ENCODE results near the gene ANGPTL2.

ANGPTL2 gene

GRCh38 chr9:127093319-127094020, 29.0 kb downstream of the ANGPTL2 start:
- no peak for DNase-seq (ENCODE audit: low read depth)

GRCh38 chr9:127092041-127092608, 30.3 kb downstream of the ANGPTL2 start:
- no peak for DNase-seq (ENCODE audit: low read depth)

- no peak for DNase-seq (ENCODE audit: low read depth)
These were observed 30.9 kb downstream of the ANGPTL2 start for GRCh38 chr9:127091526-127091925.

GRCh38 chr9:127090341-127090985, 32.0 kb downstream of the ANGPTL2 start:
- no peak for DNase-seq (ENCODE audit: low read depth)

GRCh38 chr9:127089631-127090081, 32.8 kb downstream of the ANGPTL2 start:
- DNase-seq (ENCODE audit: low read depth): no peak

- no peak for DNase-seq (ENCODE audit: low read depth)
These were observed 33.5 kb downstream of the ANGPTL2 start for GRCh38 chr9:127088724-127089615.

GRCh38 chr9:127087836-127088235, 34.6 kb downstream of the ANGPTL2 start:
- no peak for DNase-seq (ENCODE audit: low read depth)

GRCh38 chr9:127087411-127087810, 35.0 kb downstream of the ANGPTL2 start:
- no peak for DNase-seq (ENCODE audit: low read depth)

- DNase-seq (ENCODE audit: low read depth): no peak
These were observed 35.7 kb downstream of the ANGPTL2 start for GRCh38 chr9:127086771-127087170.

GRCh38 chr9:127085186-127085585, 37.2 kb downstream of the ANGPTL2 start:
- DNase-seq (ENCODE audit: low read depth): no peak

GRCh38 chr9:127084076-127085039, 38.1 kb downstream of the ANGPTL2 start:
- no peak for DNase-seq (ENCODE audit: low read depth)

- DNase-seq (ENCODE audit: low read depth): peak; percentile 27
These were observed 39.1 kb downstream of the ANGPTL2 start for GRCh38 chr9:127083138-127083980.

GRCh38 chr9:127081250-127082185, 40.9 kb downstream of the ANGPTL2 start:
- no peak for DNase-seq (ENCODE audit: low read depth)

GRCh38 chr9:127079446-127080140, 42.8 kb downstream of the ANGPTL2 start:
- no peak for DNase-seq (ENCODE audit: low read depth)

GRCh38 chr9:127078988-127079387, 43.4 kb downstream of the ANGPTL2 start:
- DNase-seq (ENCODE audit: low read depth): no peak

GRCh38 chr9:127078336-127078735, 44.1 kb downstream of the ANGPTL2 start:
- DNase-seq (ENCODE audit: low read depth): no peak

GRCh38 chr9:127077644-127077946, 44.8 kb downstream of the ANGPTL2 start:
- DNase-seq (ENCODE audit: low read depth): no peak

GRCh38 chr9:127076860-127077643, 45.4 kb downstream of the ANGPTL2 start:
- peak; percentile 8 for DNase-seq (ENCODE audit: low read depth)
